Fibroblast of villous mesenchyme (primary cell): ENCODE measurements around the gene CCL27. TPM values are rescaled to one million over a fixed set of nuclear protein-coding genes. Genes with fewer than 3 reads are reported as not detected.

Experiments used
- DNase-seq: peaks from one replicate; pipeline ENCODE4 v3.0.0-alpha.2; 2010; ENCODE audit warnings: low read depth
- H3K4me3 ChIP-seq: 2 replicates; pipeline ENCODE4 v1.5.1; 2011; ENCODE audit warnings: low read depth, mild to moderate bottlenecking, low read length
- total RNA-seq: library from RNA; depleted of rRNA; stranded (reverse); fragments of >200 nt; gene quantifications from 2 replicates; pipeline ENCODE4 v1.2.3, GENCODE V29; 2012
- TF ChIP-seq, protein P1 (sequence below): IDR thresholded peaks from 2 replicates; pipeline ENCODE4 v1.5.1; 2012; ENCODE audit warnings: low read depth, mild to moderate bottlenecking, low read length; ENCODE audit not compliant: insufficient read depth

Gene CCL27
- total RNA-seq, 1 donor: not detected

- DNase-seq: no peak
- TF ChIP-seq, protein P1, sequence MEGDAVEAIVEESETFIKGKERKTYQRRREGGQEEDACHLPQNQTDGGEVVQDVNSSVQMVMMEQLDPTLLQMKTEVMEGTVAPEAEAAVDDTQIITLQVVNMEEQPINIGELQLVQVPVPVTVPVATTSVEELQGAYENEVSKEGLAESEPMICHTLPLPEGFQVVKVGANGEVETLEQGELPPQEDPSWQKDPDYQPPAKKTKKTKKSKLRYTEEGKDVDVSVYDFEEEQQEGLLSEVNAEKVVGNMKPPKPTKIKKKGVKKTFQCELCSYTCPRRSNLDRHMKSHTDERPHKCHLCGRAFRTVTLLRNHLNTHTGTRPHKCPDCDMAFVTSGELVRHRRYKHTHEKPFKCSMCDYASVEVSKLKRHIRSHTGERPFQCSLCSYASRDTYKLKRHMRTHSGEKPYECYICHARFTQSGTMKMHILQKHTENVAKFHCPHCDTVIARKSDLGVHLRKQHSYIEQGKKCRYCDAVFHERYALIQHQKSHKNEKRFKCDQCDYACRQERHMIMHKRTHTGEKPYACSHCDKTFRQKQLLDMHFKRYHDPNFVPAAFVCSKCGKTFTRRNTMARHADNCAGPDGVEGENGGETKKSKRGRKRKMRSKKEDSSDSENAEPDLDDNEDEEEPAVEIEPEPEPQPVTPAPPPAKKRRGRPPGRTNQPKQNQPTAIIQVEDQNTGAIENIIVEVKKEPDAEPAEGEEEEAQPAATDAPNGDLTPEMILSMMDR: no peak
- peak overlapping the region; percentile 71 for H3K4me3 ChIP-seq
Observed at GRCh38 chr9:34636791-34637355, 25.6 kb downstream of the CCL27 start.

- H3K4me3 ChIP-seq: no peak overlapping the region
- TF ChIP-seq, protein P1: no peak
- no peak for DNase-seq
Observed at GRCh38 chr9:34635556-34635955, 26.9 kb downstream of the CCL27 start.

DNA sequence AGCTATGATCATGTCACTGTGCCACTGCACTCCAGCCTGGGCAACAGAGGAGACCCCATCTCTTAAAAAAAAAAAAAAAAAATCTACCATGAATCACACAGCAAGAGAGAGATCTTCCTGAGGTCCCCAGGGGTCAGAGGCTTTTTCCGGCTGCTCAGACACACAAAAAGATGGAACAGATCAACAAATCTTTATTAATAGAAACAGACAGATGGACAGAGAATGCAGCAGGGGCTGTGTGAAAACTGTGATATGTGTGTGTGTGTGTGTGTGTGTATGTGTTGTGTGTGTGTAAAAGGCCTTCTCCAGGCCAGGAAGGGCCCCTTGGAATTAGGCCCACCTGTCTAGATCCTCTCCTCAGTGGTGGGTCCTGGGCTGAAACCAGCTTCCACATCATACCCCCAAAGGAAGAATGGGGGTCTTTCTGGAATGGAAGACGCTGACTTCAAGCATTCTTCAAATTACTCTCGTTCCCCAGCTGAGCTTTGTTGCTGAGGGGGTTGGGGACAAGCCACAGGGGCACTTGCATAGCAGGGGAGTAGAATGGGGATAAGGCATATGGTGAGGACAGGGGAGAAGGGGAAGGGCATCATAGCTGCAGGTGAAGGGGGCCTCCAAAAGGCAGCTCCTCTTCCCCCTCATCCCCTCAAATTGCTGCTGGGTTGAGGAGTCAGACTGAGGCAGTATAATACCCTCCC, 27.8 kb downstream of the CCL27 start:
- TF ChIP-seq, protein P1: no peak
- no peak for DNase-seq
- H3K4me3 ChIP-seq: no peak overlapping the region

DNA sequence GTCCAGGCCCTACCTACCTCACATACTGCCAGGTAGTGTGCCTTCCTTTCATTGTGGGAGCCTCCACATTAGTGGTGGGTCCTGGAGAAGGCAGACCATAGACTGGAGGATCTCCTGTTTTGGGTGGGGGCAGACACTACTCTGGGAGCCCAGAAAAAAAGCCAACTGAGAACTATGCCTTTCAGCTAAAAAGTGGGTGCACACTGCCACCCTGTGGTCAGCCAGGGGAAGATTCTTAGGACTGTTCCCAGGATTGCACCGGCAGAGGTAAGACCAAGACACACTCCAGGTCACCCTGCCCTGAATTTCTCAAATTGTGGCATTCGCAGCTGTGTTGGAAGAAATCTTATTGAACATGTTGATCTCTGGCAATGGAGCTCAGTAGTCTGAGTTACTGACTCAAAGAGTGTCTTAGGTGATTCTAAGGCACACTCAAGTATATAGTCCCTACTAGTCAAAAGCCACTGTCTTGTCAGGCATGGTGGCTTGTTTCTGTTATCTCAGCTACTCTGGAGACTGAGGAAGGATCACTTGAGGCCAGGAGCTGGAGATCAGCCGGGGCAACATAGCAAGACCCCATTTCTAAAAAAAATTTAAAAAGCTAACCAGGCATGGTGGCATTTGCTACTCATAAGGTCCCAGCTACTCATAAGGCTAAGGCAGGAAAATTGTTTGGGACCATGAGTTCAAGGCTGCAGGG, 28.5 kb downstream of the CCL27 start:
- TF ChIP-seq, protein P1: peak; percentile 88
- DNase-seq: peak; percentile 64
- no peak overlapping the region for H3K4me3 ChIP-seq

DNA sequence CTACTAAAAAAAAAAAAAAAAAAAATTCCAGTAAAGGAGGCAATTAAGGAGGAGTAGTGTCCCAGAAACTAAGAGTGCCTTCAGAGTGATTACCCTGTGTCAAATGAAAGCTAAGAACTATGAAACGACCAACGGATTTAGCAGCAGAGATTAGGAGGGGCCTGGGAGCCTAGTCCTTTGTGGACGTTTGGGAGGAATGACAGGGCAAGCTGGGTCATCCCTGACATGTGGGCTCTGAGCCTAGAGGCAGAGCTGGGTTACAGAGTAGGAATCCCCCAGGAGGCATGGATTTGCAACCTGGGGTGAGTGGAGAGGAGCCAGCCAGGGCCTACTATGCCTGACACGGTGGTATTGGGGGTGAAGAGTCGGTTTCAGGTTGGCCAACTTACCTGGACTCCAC, 29.3 kb downstream of the CCL27 start:
- TF ChIP-seq, protein P1: no peak

DNA sequence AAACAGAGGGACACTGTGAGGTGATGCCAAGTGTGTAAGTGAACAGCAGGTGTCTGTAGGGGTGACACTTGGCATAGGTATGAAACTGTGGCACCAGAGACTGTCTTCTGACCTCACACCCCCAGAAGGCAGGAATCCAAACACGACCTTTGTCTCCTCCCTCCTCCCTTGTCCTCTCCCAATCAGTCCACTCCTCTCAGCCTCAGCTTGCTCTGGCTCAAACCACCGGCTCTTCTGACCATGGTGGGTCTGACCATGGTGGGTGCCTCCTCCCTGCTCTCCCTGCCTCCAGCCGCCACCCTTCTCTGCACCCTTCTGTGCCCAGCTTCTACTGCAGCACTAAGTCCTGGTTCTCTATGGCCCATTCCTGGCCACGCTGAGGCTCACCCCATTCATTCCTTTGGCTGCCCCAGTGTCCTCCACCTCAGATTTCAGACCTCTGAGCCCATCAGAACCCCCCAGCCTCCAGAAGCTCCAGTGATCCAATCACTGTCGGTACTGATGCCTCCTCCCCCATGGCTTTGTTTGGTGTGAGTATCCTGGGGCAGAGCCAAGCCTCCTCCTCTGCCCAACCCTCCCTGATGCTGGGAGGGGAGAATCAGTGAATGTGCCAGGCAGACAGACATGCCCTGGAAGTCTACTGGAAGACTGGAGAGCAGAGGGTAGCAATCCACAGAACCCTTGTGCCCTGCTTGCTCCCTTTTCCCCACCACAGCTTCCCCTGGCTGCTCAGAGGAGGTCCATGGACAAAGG, 31.9 kb downstream of the CCL27 start:
- H3K4me3 ChIP-seq: no peak overlapping the region
- TF ChIP-seq, protein P1: no peak
- DNase-seq: no peak

More for the DNA sequence above, 29.3 kb downstream of the CCL27 start:
- no peak overlapping the region for H3K4me3 ChIP-seq
- no peak for DNase-seq
